ENCODE measurements around the gene CGNL1. TPM values are rescaled to one million over a fixed set of nuclear protein-coding genes. Genes with fewer than 3 reads are reported as not detected.

CGNL1 gene
- total RNA-seq, 1 donor from 2014 or later: 31.9 TPM

- H3K4me1 ChIP-seq: peaks cover 34% of the 10 kb centered on the region
- H3K9me3 ChIP-seq (replicated peaks): no peaks in the 10 kb centered on the region
- peak overlapping the region; percentile 75 for H3K27ac ChIP-seq (replicated peaks)
- no peak for TF ChIP-seq CTCF (IDR thresholded peaks at IDR 0.05; ENCODE audit: borderline replicate concordance)
- H3K27me3 ChIP-seq (ENCODE audit: low read depth): no peaks in the 10 kb centered on the region
- intact Hi-C loops (cut with micrococcal nuclease): no loop called here
- no peak for DNase-seq
- H3K36me3 ChIP-seq: no peaks in the 10 kb centered on the region
- no peak overlapping the region for H3K4me3 ChIP-seq
These were observed 191.6 kb downstream of the CGNL1 start for GRCh38 chr15:57567891-57568290.

GRCh38 chr15:57568299-57568698, 192.0 kb downstream of the CGNL1 start:
- H3K36me3 ChIP-seq: no peaks in the 10 kb centered on the region
- intact Hi-C loops (cut with micrococcal nuclease): no loop called here
- H3K9me3 ChIP-seq (replicated peaks): no peaks in the 10 kb centered on the region
- no peak for TF ChIP-seq CTCF (IDR thresholded peaks at IDR 0.05; ENCODE audit: borderline replicate concordance)
- H3K27me3 ChIP-seq (ENCODE audit: low read depth): no peaks in the 10 kb centered on the region
- H3K27ac ChIP-seq (replicated peaks): peak overlapping the region; percentile 75
- peaks cover 30% of the 10 kb centered on the region for H3K4me1 ChIP-seq
- no peak for DNase-seq
- no peak overlapping the region for H3K4me3 ChIP-seq

- H3K27ac ChIP-seq (replicated peaks): no peak overlapping the region
- no peaks in the 10 kb centered on the region for H3K36me3 ChIP-seq
- no peak overlapping the region for H3K4me3 ChIP-seq
- H3K9me3 ChIP-seq (replicated peaks): no peaks in the 10 kb centered on the region
- DNase-seq: no peak
- H3K4me1 ChIP-seq: peaks cover 25% of the 10 kb centered on the region
- no peak for TF ChIP-seq CTCF (IDR thresholded peaks at IDR 0.05; ENCODE audit: borderline replicate concordance)
- no peaks in the 10 kb centered on the region for H3K27me3 ChIP-seq (ENCODE audit: low read depth)
- intact Hi-C loops (cut with micrococcal nuclease): no loop called here
These were observed 194.0 kb downstream of the CGNL1 start for GRCh38 chr15:57570340-57570739.

GRCh38 chr15:57570994-57571393, 194.7 kb downstream of the CGNL1 start:
- Histone ChIP-seq H3K36me3 (no peaks in the 10 kb centered on the region), H3K4me3 (no peak overlapping the region), H3K4me1 (peaks cover 18% of the 10 kb centered on the region), H3K27ac (replicated peaks) (no peak overlapping the region), H3K27me3 (ENCODE audit: low read depth) (no peaks in the 10 kb centered on the region), H3K9me3 (replicated peaks) (no peaks in the 10 kb centered on the region)
- no peak for TF ChIP-seq CTCF (IDR thresholded peaks at IDR 0.05; ENCODE audit: borderline replicate concordance)
- no peak for DNase-seq
- intact Hi-C loops (cut with micrococcal nuclease): no loop called here

- no peaks in the 10 kb centered on the region for H3K36me3 ChIP-seq
- H3K4me1 ChIP-seq: peaks cover 15% of the 10 kb centered on the region
- H3K9me3 ChIP-seq (replicated peaks): no peaks in the 10 kb centered on the region
- no peak overlapping the region for H3K4me3 ChIP-seq
- intact Hi-C loops (cut with micrococcal nuclease): no loop called here
- no peak for DNase-seq
- no peak overlapping the region for H3K27ac ChIP-seq (replicated peaks)
- H3K27me3 ChIP-seq (ENCODE audit: low read depth): no peaks in the 10 kb centered on the region
- no peak for TF ChIP-seq CTCF (IDR thresholded peaks at IDR 0.05; ENCODE audit: borderline replicate concordance)
These were observed 195.4 kb downstream of the CGNL1 start for GRCh38 chr15:57571725-57572124.

- TF ChIP-seq CTCF (IDR thresholded peaks at IDR 0.05; ENCODE audit: borderline replicate concordance): no peak
- Histone ChIP-seq H3K9me3 (replicated peaks) (no peaks in the 10 kb centered on the region), H3K27ac (replicated peaks) (no peak overlapping the region), H3K36me3 (no peaks in the 10 kb centered on the region), H3K4me1 (peaks cover 9% of the 10 kb centered on the region), H3K27me3 (ENCODE audit: low read depth) (no peaks in the 10 kb centered on the region), H3K4me3 (no peak overlapping the region)
- intact Hi-C loops (cut with micrococcal nuclease): no loop called here
- no peak for DNase-seq
These were observed 196.2 kb downstream of the CGNL1 start for GRCh38 chr15:57572468-57572867.
